Activated gamma-delta T cell treated with anti-CD3 and anti-CD28 coated beads, Interleukin-2, amount 50 U/mL, for 16 hours (primary cell): ENCODE results near the gene CGB3.
A peak's percentile ranks its signal among the peaks of the same experiment; 100 is the strongest.
"Not testable (repeated sequence)": the region's sequence is repeated elsewhere in the genome, so short reads cannot be mapped to it uniquely, and the experiment has no call there.

ENCODE experiments used
- DNase-seq: peaks from one replicate; pipeline ENCODE4 v3.0.0-alpha.2; 2020; ENCODE audit warnings: low read depth

Gene CGB3

DNA sequence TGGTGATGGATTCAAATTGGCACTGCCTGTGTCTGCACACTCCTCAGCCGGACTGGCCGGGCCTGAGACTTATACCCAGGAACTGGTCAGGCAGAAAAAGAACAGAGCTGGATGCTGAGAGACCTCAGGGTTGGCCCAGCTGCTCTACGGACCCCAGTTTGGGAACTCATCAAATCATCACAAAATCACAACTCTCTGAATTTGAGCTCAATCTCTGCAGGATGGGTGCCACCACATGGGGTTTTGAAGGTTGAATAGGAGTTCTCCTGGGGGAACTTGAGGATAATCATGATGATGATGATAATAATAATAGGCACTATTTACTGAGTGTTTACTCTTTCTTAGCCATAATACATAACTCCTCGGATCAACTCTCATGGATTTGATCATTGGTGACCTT, 18.5 kb upstream of the CGB3 start:
- DNase-seq, result not testable (repeated sequence)

DNA sequence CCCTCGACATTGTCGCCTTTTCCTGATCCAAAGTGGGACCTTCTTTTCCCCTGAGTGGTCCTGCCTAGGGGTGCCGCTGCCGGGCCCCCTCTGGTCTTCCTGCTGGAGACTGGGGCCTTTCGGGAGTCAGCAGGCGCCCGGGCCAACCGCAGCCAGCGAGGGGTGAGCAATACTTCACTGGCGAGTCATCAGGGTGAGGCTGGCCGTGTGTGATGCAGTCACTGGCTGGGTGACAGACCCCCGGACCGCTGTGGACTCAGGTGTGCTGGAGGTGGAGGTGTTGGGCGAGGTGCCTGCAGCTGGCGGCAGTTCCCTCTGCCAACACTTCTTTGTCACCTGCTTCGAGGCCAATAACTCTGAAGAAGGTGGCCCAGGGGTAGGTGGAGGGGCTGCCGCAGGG, 18.0 kb upstream of the CGB3 start:
- no peak for DNase-seq

DNA sequence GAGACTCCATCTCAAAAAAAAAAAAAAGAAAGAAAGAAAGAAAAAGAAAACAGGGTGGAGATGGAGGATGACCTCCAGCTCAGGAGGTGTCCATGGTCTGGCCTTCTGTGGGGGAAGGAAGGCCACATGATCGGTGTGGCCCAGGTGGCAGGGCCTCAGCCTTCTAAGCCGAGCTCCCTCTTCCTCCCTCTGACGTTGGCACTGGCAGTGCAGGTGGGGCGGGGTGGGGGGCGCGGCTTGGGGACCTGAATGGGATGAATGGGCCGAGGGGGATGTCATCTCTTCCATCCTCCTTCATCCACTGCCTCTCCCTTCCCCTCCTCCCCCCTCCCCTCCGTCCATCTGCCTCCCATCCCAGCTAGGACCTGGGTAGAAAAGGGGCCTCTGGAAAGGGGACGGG, 15.6 kb upstream of the CGB3 start:
- DNase-seq, result not testable (repeated sequence)

DNA sequence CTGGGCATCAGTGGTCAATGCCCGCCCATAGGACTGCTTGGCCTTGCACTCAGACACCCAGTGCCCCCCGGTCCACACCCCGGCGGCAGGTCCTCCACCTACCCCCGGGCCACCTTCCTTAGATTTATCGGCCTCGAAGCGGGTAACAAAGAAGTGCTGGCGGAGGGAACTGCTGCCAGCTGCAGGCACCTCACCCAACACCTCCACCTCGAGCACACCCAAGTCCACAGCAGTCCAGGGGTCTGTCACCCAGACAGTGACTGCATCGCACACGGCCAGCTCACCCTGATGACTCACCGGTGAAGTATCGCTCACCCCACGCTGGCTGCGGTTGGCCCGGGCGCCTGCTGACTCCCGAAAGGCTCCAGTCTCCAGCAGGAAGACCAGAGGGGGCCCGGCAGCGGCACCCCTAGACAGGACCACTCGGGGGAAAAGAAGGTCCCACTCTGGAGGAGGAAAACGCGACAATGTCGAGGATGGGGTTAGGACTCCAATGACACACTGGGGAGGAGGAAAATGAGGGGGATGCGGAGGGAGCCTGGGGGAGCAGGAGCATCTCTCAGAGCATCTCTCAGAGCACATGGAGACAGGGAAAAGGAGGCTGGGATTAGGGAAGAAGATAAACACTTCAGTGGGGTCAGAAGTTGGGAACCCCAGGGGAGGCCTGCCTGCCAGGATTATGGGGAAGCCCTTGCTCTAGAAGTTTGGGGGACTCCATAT, 14.6 kb upstream of the CGB3 start:
- DNase-seq, result not testable (repeated sequence)

DNA sequence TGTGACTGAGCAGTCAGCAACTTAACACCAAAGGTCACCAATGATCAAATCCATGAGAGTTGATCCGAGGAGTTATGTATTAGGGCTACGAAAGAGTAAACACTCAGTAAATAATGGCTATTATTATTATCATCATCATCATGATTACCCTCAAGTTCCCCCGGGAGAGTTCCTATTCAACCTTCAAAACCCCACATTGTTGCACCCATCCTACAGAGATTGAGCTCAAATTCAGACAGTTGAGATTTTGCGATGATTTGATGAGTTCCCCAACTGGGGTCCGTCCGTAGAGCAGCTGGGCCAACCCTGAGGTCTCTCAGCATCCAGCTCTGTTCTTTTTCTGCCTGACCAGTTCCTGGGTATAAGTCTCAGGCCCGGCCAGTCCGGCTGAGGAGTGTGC, 14.0 kb upstream of the CGB3 start:
- not testable (repeated sequence) for DNase-seq

DNA sequence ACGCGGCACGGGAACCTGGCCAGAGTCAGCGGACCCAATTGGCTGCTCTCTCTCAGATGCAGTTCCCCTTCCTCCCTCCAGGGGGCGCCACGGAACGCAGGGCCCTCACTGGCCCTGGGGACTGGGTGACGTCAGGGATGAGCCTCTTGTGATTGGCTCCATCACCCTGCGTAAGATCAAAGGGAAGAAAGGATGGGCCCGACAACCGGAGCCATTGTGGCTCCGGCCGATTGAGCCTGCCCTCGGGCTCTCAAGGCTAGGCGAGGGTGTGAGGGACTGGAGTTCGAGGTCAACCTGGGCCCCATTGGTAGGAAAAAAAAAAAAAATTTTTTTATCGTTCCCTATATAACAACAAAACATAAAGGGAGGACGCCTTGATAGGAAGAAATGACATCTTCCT, 12.7 kb upstream of the CGB3 start, which contains the start of gene CGB1:
Gene CGB1 (minus strand): TSS at position 81 of the 400 bp plus-strand sequence. CDS start 184 bp downstream, outside the sequence.
- not testable (repeated sequence) for DNase-seq

DNA sequence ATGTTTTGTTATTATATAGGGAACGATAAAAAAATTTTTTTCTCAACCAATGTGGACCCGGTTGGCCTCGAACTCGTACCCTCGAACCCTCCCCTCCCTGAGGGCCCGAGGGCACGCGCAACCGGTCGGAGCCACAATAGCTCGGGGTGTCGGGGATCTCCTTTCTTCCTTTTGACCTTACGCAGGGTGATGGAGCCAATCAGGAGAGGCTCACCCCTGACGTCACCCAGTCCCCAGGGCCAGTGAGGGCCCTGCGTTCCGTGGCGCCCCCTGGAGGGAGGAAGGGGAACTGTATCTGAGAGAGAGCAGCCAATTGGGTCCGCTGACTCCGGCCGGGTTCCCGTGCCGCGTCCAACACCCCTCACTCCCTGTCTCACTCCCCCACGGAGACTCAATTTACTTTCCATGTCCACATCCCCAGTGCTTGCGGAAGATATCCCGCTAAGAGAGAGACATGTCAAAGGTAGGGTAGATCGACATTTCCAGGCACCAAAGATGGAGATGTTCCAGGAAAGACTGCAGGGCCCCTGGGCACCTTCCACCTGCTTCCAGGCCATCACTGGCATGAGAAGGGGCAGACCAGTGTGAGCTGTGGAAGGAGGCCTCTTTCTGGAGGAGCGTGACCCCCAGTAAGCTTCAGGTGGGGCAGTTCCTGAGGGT, 7.6 kb upstream of the CGB3 start, which contains the start of gene CGB2:
Gene CGB2 (plus strand): TSS at position 249 of the 660 bp plus-strand sequence. CDS start 206 bp downstream, at position 455.
- DNase-seq, result peak; percentile 44

DNA sequence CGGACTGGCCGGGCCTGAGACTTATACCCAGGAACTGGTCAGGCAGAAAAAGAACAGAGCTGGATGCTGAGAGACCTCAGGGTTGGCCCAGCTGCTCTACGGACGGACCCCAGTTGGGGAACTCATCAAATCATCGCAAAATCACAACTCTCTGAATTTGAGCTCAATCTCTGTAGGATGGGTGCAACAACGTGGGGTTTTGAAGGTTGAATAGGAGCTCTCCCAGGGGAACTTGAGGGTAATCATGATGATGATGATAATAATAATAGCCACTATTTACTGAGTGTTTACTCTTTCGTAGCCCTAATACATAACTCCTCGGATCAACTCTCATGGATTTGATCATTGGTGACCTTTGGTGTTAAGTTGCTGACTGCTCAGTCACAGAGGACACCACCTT, 6.2 kb upstream of the CGB3 start:
- DNase-seq, result not testable (repeated sequence)

DNA sequence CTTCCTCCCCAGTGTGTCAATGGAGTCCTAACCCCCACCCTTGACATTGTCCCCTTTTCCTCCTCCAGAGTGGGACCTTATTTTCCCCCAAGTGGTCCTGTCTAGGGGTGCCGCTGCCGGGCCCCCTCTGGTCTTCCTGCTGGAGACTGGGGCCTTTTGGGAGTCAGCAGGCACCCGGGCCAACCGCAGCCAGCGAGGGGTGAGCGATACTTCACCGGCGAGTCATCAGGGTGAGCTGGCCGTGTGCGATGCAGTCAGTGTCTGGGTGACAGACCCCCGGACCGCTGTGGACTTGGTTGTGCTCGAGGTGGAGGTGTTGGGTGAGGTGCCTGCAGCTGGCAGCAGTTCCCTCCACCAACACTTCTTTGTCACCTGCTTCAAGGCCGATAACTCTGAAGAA, 5.6 kb upstream of the CGB3 start:
- not testable (repeated sequence) for DNase-seq

DNA sequence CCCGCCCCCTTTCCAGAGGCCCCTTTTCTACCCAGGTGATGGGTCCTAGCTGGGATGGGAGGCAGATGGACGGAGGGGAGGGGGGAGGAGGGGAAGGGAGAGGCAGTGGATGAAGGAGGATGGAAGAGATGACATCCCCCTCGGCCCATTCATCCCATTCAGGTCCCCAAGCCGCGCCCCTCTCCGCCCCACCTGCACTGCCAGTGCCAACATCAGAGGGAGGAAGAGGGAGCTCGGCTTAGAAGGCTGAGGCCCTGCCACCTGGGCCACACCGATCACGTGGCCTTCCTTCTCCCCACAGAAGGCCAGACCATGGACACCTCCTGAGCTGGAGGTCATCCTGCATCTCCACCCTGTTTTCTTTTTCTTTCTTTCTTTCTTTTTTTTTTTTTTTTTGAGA, 4.6 kb upstream of the CGB3 start:
- DNase-seq, result not testable (repeated sequence)

DNA sequence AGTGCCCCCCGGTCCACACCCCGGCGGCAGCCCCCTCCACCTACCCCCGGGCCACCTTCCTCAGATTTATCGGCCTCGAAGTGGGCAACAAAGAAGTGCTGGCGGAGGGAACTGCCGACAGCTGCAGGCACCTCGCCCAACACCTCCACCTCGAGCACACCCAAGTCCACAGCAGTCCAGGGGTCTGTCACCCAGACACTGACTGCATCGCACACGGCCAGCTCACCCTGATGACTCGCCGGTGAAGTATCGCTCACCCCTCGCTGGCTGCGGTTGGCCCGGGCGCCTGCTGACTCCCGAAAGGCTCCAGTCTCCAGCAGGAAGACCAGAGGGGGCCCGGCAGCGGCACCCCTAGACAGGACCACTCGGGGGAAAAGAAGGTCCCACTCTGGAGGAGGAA, 1.5 kb upstream of the CGB3 start:
- not testable (repeated sequence) for DNase-seq

DNA sequence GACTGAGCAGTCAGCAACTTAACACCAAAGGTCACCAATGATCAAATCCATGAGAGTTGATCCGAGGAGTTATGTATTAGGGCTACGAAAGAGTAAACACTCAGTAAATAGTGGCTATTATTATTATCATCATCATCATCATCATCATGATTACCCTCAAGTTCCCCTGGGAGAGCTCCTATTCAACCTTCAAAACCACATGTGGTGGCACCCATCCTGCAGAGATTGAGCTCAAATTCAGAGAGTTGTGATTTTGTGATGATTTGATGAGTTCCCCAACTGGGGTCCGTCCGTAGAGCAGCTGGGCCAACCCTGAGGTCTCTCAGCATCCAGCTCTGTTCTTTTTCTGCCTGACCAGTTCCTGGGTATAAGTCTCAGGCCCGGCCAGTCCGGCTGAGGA, 955 bp upstream of the CGB3 start:
- DNase-seq, result not testable (repeated sequence)

DNA sequence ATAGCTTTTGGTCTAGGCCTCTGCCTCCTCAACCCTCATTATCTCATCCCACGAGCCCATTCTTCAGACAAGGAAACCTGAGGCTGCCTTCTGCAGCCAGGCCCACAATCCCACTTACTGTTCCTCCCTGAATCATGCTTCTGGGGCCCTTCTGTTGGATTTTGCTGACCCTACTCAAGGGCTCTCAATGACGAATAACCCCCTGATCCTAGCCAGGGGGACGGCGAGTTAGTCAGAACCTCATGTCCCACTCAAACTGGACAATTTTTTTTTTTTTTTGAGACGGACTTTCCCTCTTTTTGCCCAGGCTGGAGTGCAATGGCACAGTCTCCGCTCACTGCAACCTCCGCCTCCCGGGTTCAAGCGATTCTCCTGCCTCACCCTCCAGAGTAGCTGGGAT, 2.0 kb downstream of the CGB3 start:
- no peak for DNase-seq

DNA sequence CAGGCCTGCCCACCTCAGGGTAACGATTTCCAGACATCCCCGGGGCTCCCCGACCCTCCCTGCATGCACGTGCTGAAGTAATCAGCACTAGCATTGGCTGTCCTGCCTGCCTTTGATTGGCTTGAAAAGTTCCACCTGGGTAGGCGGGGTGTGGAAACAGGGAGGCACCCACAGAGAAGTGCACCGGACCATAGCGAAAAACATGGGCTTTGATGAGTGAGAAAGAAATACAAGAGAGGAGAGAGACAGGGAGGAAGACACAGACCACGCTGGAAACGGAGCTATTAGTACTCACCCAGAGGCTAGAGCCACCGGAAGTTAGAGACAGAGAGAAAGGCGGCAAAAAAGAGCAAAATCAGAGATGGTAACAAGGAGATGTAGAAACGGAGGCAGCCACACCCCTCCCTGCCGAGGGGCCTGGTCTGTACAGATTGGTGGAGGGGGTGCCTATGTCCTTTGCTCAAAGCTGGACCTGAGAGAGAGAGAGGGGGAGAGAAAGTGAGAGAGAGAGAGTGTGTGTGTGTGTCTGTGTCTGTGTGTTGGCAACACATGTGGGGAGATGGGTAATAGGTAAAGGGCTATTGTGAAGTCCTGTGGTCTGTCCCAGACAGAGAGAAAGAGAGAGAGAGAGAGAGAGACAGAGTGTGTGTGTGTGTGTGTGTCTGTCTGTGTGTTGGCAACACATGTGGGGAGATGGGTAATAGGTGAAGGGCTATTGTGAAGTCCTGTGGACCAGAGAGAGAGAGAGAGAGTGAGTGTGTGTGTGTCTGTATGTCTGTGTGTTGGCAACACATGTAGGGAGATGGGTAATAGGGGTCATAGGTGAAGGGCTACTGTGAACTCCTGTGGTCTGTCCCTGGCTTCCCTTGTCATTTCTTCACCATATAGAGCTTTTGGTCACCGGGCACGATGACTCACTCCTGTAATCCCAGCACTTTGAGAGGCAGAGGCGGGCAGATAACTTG, 2.9 kb downstream of the CGB3 start:
- no peak for DNase-seq

DNA sequence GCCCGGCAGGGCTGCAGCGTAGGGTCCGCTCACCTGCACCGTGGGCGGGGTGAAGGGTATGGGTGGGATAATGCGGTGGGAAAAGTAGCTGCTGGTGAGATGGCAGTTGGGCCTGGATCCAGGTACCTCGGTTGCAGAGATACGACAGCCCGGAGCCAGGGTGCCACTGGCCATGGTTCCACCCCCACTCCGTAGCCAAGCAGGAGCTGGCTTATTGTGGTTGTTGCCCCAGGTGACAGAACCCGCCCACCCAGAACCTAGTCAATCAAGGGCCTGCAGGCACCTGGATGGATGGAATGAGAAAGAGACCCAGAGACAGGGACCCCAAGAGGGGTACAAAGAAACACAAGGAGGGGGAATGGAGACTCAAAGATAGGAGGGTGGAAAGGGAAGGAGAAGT, 3.8 kb downstream of the CGB3 start:
- no peak for DNase-seq

DNA sequence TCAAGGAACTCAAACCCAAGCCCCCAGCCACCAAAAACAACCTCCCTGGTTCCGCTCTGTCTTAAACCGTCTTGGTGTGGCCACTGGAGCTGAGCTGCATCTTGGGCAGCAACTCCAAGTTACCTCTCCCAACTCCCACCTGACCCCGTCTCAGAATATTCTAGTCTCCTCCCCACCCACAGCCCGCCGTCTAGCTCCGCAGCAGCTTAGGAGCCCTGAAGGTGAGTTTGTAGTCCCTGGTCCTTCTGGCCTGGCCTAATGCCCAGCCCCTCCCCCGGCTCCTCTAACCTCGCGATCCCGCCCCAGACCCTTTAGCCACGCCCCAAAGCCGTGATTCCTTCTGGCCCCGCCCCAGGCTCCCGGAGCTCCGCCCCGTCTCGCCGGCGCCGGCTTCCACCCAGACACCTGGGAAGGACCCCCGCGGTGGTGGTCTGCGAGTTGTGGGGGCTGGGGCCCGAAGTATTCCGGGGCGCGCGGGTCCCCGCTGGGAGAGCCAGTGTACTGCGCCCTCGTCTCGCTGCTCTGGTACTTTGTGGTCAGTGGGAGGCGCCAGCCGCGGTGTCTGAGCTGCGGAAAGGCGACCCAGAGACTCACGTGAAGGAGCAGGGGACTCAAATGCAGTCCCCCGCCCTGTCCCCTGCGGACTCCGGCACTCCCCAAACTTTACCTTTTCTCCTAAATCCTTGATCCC, 4.7 kb downstream of the CGB3 start:
- peak; percentile 19 for DNase-seq

DNA sequence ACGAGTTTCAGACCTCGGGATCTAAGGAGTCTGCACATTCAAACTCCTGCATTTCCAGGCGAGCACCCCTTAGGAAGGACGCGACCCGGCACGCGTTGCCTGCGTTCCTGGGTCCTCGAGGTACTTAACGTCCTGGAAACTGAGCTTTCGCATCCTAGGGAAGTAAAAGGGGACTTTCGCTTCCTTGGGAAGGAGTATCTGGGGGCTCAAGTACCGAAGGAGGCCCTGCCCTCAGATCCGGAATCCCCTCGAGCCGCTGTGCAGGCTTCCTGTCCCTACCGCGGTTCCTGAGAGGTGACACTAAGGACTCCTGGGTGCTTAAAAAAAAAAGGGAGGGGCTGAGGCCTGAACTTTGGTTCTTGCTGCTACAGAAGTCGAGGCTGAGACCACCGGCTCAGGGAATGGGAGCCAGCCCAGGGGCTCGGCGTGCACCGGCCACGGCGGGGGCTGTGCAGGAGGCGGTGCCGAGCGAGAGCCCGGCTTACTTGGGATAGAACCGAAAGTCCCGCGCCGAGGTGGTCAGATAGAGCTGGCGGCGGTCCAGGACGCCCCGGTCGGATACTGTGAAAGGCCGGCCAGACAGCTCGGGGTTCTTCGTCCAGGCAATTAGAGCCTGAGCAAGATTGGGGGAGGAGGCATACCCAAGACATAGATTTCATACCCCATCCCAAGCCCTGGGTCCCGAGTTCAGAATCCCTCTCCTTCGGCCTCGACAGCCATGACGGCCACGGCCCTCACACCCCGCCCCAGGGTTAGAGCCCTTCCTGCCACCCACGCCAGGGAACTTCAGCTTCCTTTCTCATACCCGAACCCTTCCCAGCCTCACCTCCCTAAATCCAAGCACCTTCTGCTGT, 5.5 kb downstream of the CGB3 start:
- not testable (repeated sequence) for DNase-seq

DNA sequence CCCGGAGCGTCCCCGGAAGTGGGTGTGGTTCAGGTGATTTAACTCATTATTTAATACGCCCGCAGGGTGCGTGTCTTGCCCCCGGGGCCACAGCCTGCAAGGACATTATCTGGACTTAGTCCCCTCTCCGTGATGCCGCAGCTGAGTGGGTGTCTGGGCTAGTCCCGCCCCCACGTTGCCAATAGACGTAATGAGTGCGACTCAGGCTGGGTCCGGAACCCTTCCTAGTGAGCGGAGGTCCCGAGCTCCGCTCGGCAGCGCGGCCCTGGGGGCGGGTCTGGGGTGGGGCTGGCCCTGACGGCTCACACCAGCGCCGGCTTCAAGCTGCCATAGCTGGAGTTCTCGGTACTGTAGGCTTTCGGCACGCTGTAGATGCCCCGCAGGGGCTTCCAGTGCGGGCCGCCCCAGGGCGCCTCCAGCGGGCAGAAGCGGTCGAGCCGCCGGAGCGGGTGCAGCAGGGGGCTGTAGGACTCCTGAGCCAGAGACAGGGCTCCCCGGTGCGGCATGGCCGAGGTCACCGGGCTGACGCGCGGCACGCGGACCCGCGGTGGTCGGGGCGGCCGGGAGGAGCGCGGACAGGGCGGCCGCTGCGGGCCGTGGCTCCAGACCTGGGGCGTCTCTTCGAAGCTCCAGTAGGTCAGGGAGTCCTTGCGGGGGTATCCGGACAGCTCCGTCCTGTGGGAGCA, 6.3 kb downstream of the CGB3 start:
- peak; percentile 30 for DNase-seq

DNA sequence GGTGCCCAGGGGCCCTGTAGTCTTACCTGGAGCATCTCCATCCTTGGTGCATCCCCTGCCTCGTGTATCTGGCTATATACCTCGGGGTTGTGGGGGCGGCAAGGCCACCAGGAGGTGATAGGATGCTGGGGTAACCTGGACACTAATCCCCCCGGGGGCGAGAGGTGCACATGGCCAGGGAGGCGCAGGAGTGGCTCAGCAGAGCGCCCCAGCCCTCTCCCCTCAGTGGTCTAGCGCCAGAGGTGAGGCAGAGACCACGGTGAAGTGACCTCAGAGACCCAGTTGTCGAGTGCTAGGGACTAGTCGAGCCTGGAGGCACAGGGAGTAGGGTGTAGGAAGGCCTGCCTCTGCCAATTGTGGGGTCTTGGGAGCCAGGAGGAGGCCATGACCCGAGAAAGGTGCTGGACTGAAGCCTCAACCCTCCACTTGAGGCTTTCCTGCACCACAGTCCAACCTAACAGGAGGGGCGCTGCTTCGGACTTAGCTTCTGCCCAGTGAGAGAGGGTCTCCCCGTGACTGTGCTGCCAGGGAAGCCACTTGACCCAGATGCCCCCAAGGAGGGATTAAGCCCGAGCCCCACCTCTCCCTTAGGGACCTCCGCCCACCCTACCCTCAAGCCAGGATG, 7.0 kb downstream of the CGB3 start, which contains the start of gene LHB:
Gene LHB (minus strand): TSS at position 51 of the 625 bp plus-strand sequence. CDS start 10 bp downstream, at position 41.
- no peak for DNase-seq
